IPS-20b (cell line): ENCODE results near the gene RPA3.

Experiments used
- H3K27ac ChIP-seq: one replicate; pipeline ENCODE4 v1.5.1; 2013; ENCODE audit warnings: low read length
- H3K27me3 ChIP-seq: 2 replicates; pipeline ENCODE4 v1.6.1; 2013; ENCODE audit warnings: mild to moderate bottlenecking, low read length, inconsistent platforms; ENCODE audit not compliant: insufficient read depth
- H3K36me3 ChIP-seq: 2 replicates; pipeline ENCODE4 v1.6.1; 2013; ENCODE audit warnings: low read depth, mild to moderate bottlenecking, inconsistent platforms, low read length, moderate library complexity; ENCODE audit not compliant: insufficient read depth
- H3K4me1 ChIP-seq: 2 replicates; pipeline ENCODE4 v1.6.1; 2013; ENCODE audit warnings: mild to moderate bottlenecking, control low read depth, inconsistent platforms, low read length, moderate library complexity; ENCODE audit not compliant: insufficient read depth
- H3K4me3 ChIP-seq: 2 replicates; pipeline ENCODE4 v1.5.1; 2013; ENCODE audit warnings: mild to moderate bottlenecking, low read length, inconsistent platforms
- H3K9ac ChIP-seq: 2 replicates; pipeline ENCODE4 v1.6.1; 2013; ENCODE audit warnings: low read depth, mild to moderate bottlenecking, inconsistent platforms, low read length, moderate library complexity
- H3K9me3 ChIP-seq: 2 replicates; pipeline ENCODE4 v1.6.1; 2013; ENCODE audit warnings: mild to moderate bottlenecking, low read depth, low read length, inconsistent platforms; ENCODE audit not compliant: insufficient read depth

RPA3 gene

GRCh38 chr7:7718492-7718891 is at the start of gene RPA3:
TSS of gene RPA3 (minus strand) at chr7:7718607. CDS start at chr7:7640418, 78,189 bp downstream.
- Histone ChIP-seq H3K9ac (no peak within 1 kb of the TSS), H3K27me3 (no peaks in the 10 kb centered on the region), H3K4me3 (no peak within 1 kb of the TSS), H3K27ac (no peak within 1 kb of the TSS), H3K4me1 (peaks cover 2% of the 10 kb centered on the region; the same call in 1 of the 2 replicates), H3K36me3 (no peaks in the 10 kb centered on the region), H3K9me3 (no peaks in the 10 kb centered on the region)

- Histone ChIP-seq H3K27ac (no peak overlapping the region), H3K36me3 (no peaks in the 10 kb centered on the region), H3K27me3 (no peaks in the 10 kb centered on the region), H3K9me3 (no peaks in the 10 kb centered on the region), H3K4me3 (no peak overlapping the region), H3K4me1 (peaks cover 4% of the 10 kb centered on the region; the same call in 1 of the 2 replicates), H3K9ac (no peak overlapping the region)
Observed at GRCh38 chr7:7766671-7767070, 48.3 kb upstream of the RPA3 start.

GRCh38 chr7:7765422-7765821 is 47.0 kb upstream of the RPA3 start:
- Histone ChIP-seq H3K4me3 (no peak overlapping the region), H3K9ac (no peak overlapping the region), H3K4me1 (peaks cover 4% of the 10 kb centered on the region; the same call in 1 of the 2 replicates), H3K27ac (no peak overlapping the region), H3K27me3 (no peaks in the 10 kb centered on the region), H3K9me3 (no peaks in the 10 kb centered on the region), H3K36me3 (no peaks in the 10 kb centered on the region)

GRCh38 chr7:7764520-7765396 is 46.4 kb upstream of the RPA3 start:
- no peak overlapping the region for H3K9ac ChIP-seq
- no peaks in the 10 kb centered on the region for H3K27me3 ChIP-seq
- H3K4me3 ChIP-seq, result no peak overlapping the region
- no peak overlapping the region for H3K27ac ChIP-seq
- no peaks in the 10 kb centered on the region for H3K9me3 ChIP-seq
- H3K36me3 ChIP-seq, result no peaks in the 10 kb centered on the region
- H3K4me1 ChIP-seq, result peaks cover 4% of the 10 kb centered on the region; the same call in 1 of the 2 replicates

- Histone ChIP-seq H3K27me3 (no peaks in the 10 kb centered on the region), H3K4me3 (no peak overlapping the region), H3K36me3 (no peaks in the 10 kb centered on the region), H3K9ac (no peak overlapping the region), H3K9me3 (no peaks in the 10 kb centered on the region), H3K27ac (no peak overlapping the region), H3K4me1 (peaks cover 4% of the 10 kb centered on the region; the same call in 1 of the 2 replicates)
Observed at GRCh38 chr7:7761974-7762779, 43.8 kb upstream of the RPA3 start.

- H3K36me3 ChIP-seq, result no peaks in the 10 kb centered on the region
- no peaks in the 10 kb centered on the region for H3K9me3 ChIP-seq
- no peak overlapping the region for H3K9ac ChIP-seq
- no peak overlapping the region for H3K4me3 ChIP-seq
- no peaks in the 10 kb centered on the region for H3K27me3 ChIP-seq
- H3K27ac ChIP-seq, result no peak overlapping the region
- peaks cover 4% of the 10 kb centered on the region; the same call in 1 of the 2 replicates for H3K4me1 ChIP-seq
Observed at GRCh38 chr7:7761340-7761973, 43.0 kb upstream of the RPA3 start.

GRCh38 chr7:7757576-7757975 is 39.2 kb upstream of the RPA3 start:
- H3K36me3 ChIP-seq, result no peaks in the 10 kb centered on the region
- no peak overlapping the region for H3K4me3 ChIP-seq
- H3K9ac ChIP-seq, result no peak overlapping the region
- H3K9me3 ChIP-seq, result no peaks in the 10 kb centered on the region
- no peak overlapping the region for H3K27ac ChIP-seq
- H3K4me1 ChIP-seq, result peaks cover 2% of the 10 kb centered on the region; the same call in 1 of the 2 replicates
- no peaks in the 10 kb centered on the region for H3K27me3 ChIP-seq

- Histone ChIP-seq H3K27ac (no peak overlapping the region), H3K9me3 (no peaks in the 10 kb centered on the region)
Observed at GRCh38 chr7:7756577-7756976, 38.2 kb upstream of the RPA3 start.

GRCh38 chr7:7751243-7752092 is 33.1 kb upstream of the RPA3 start:
- no peaks in the 10 kb centered on the region for H3K4me1 ChIP-seq
- no peak overlapping the region for H3K27ac ChIP-seq
- no peaks in the 10 kb centered on the region for H3K9me3 ChIP-seq
- H3K36me3 ChIP-seq, result no peaks in the 10 kb centered on the region
- no peaks in the 10 kb centered on the region for H3K27me3 ChIP-seq
- no peak overlapping the region for H3K4me3 ChIP-seq
- no peak overlapping the region for H3K9ac ChIP-seq

More at GRCh38 chr7:7756577-7756976, 38.2 kb upstream of the RPA3 start:
- no peaks in the 10 kb centered on the region for H3K4me1 ChIP-seq
- no peaks in the 10 kb centered on the region for H3K27me3 ChIP-seq
- no peaks in the 10 kb centered on the region for H3K36me3 ChIP-seq
- no peak overlapping the region for H3K9ac ChIP-seq
- no peak overlapping the region for H3K4me3 ChIP-seq

GRCh38 chr7:7750571-7751242 is 32.3 kb upstream of the RPA3 start:
- Histone ChIP-seq H3K36me3 (no peaks in the 10 kb centered on the region), H3K4me1 (no peaks in the 10 kb centered on the region), H3K9ac (no peak overlapping the region), H3K9me3 (no peaks in the 10 kb centered on the region), H3K4me3 (no peak overlapping the region), H3K27ac (no peak overlapping the region), H3K27me3 (no peaks in the 10 kb centered on the region)
